A549 (cell line): ENCODE data around the gene SGCA.

Experiments used
- CBX2 ChIP-seq: fragments of 200-600 bp; sonication (generic); IDR thresholded peaks from 2 replicates; pipeline ENCODE4 v1.6.1; 2016; ENCODE audit warnings: low read depth, mild to moderate bottlenecking, borderline replicate concordance
- CEBPB ChIP-seq, 2 experiments: fragments of >200 bp in 1 of 2; sonication (Bioruptor Twin) in 1 of 2; formaldehyde crosslinking in 1 of 2; IDR thresholded peaks; 2 replicates each; pipeline ENCODE4 v1.6.1; 2012 to 2016
- MAX ChIP-seq: IDR thresholded peaks from 2 replicates; pipeline ENCODE4 v1.6.1; 2012
- MYC ChIP-seq: IDR thresholded peaks from 2 replicates; pipeline ENCODE4 v1.6.1; 2012; ENCODE audit warnings: mild to moderate bottlenecking, inconsistent platforms, low read length, improper control_type of control experiment, borderline replicate concordance
- POLR2A ChIP-seq: IDR thresholded peaks from 2 replicates; pipeline ENCODE4 v1.6.1; 2012; ENCODE audit warnings: mild to moderate bottlenecking, low read length
- RNF2 ChIP-seq: fragments of 200-600 bp; sonication (generic); IDR thresholded peaks from 2 replicates; pipeline ENCODE4 v1.6.1; 2016; ENCODE audit warnings: low read depth, mild to moderate bottlenecking, antibody characterized with exemption, moderate library complexity, borderline replicate concordance
- TP53 ChIP-seq: fragments of 250-450 bp; sonication (Bioruptor Pico); IDR thresholded peaks from 2 replicates; pipeline ENCODE4 v1.5.0; 2021; ENCODE audit warnings: mild to moderate bottlenecking, moderate library complexity
- ZFP36 ChIP-seq: fragments of 450-650 bp; IDR thresholded peaks from 2 replicates; pipeline ENCODE4 v1.6.1; 2014; ENCODE audit warnings: borderline replicate concordance; ENCODE audit not compliant: partially characterized antibody
- TF ChIP-seq, protein P1 (sequence below): fragments of >200 bp; sonication (Bioruptor Twin); formaldehyde crosslinking; IDR thresholded peaks from 3 replicates; pipeline ENCODE4 v1.5.1; 2016
- TF ChIP-seq, protein P2 (sequence below): fragments of 200-600 bp; sonication (generic); IDR thresholded peaks from 2 replicates; pipeline ENCODE4 v1.6.1; 2016; ENCODE audit warnings: antibody characterized with exemption, mild to moderate bottlenecking, moderate library complexity

- TF ChIP-seq MAX (no peak), TP53 (no peak), CEBPB (IDR thresholded peaks at IDR 0.05) (no peak), RNF2 (no peak), POLR2A (no peak), MYC (no peak), ZFP36 (no peak), CBX2 (no peak)
- TF ChIP-seq, protein P1, sequence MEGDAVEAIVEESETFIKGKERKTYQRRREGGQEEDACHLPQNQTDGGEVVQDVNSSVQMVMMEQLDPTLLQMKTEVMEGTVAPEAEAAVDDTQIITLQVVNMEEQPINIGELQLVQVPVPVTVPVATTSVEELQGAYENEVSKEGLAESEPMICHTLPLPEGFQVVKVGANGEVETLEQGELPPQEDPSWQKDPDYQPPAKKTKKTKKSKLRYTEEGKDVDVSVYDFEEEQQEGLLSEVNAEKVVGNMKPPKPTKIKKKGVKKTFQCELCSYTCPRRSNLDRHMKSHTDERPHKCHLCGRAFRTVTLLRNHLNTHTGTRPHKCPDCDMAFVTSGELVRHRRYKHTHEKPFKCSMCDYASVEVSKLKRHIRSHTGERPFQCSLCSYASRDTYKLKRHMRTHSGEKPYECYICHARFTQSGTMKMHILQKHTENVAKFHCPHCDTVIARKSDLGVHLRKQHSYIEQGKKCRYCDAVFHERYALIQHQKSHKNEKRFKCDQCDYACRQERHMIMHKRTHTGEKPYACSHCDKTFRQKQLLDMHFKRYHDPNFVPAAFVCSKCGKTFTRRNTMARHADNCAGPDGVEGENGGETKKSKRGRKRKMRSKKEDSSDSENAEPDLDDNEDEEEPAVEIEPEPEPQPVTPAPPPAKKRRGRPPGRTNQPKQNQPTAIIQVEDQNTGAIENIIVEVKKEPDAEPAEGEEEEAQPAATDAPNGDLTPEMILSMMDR: no peak
- TF ChIP-seq, protein P2, sequence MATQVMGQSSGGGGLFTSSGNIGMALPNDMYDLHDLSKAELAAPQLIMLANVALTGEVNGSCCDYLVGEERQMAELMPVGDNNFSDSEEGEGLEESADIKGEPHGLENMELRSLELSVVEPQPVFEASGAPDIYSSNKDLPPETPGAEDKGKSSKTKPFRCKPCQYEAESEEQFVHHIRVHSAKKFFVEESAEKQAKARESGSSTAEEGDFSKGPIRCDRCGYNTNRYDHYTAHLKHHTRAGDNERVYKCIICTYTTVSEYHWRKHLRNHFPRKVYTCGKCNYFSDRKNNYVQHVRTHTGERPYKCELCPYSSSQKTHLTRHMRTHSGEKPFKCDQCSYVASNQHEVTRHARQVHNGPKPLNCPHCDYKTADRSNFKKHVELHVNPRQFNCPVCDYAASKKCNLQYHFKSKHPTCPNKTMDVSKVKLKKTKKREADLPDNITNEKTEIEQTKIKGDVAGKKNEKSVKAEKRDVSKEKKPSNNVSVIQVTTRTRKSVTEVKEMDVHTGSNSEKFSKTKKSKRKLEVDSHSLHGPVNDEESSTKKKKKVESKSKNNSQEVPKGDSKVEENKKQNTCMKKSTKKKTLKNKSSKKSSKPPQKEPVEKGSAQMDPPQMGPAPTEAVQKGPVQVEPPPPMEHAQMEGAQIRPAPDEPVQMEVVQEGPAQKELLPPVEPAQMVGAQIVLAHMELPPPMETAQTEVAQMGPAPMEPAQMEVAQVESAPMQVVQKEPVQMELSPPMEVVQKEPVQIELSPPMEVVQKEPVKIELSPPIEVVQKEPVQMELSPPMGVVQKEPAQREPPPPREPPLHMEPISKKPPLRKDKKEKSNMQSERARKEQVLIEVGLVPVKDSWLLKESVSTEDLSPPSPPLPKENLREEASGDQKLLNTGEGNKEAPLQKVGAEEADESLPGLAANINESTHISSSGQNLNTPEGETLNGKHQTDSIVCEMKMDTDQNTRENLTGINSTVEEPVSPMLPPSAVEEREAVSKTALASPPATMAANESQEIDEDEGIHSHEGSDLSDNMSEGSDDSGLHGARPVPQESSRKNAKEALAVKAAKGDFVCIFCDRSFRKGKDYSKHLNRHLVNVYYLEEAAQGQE: no peak
Measured at GRCh38 chr17:50155115-50155819, 10.5 kb upstream of the SGCA start.
